MCF 10A (cell line): ENCODE data around the gene DNMBP. TPM values are rescaled to one million over a fixed set of nuclear protein-coding genes. Genes with fewer than 3 reads are reported as not detected.

Source experiments
- BruUV-seq: library from RNA; stranded (reverse); fragments of 400-500 nt; replicated peaks from 2 replicates; lab custom pipeline; 2021; lab: Mats Ljungman, UMichigan
- CTCF ChIA-PET: fragments of 300-600 bp; sonication (Branson Sonifier 250); formaldehyde crosslinking; extraction: SDS; loops from one replicate; lab custom pipeline; 2021; ENCODE audit warnings: antibody characterized with exemption, inconsistent platforms; lab: Yijun Ruan, JAX
- POLR2A ChIA-PET: fragments of 300-600, 350-650 bp; sonication (Branson Sonifier 250); formaldehyde crosslinking; extraction: SDS; loops from one replicate; lab custom pipeline; 2020; ENCODE audit warnings: antibody characterized with exemption, inconsistent platforms; lab: Yijun Ruan, JAX
- DNase-seq: peaks from one replicate; pipeline ENCODE4 v3.0.0-alpha.2; 2018; ENCODE audit not compliant: unreplicated experiment
- H3K27ac Mint-ChIP-seq: one replicate; pipeline ENCODE4 v1.8.0; 2022; ENCODE audit warnings: mild to moderate bottlenecking, low read depth, mixed read lengths; ENCODE audit not compliant: unreplicated experiment
- H3K27me3 Mint-ChIP-seq: one replicate; pipeline ENCODE4 v1.8.0; 2022; ENCODE audit warnings: mixed read lengths; ENCODE audit not compliant: insufficient read depth, unreplicated experiment
- H3K36me3 Mint-ChIP-seq: one replicate; pipeline ENCODE4 v1.8.0; 2022; ENCODE audit warnings: mild to moderate bottlenecking, moderate library complexity, mixed read lengths; ENCODE audit not compliant: insufficient read depth, unreplicated experiment
- H3K4me1 Mint-ChIP-seq: one replicate; pipeline ENCODE4 v1.8.0; 2022; ENCODE audit warnings: mixed read lengths; ENCODE audit not compliant: insufficient read depth, unreplicated experiment
- H3K4me3 Mint-ChIP-seq: one replicate; pipeline ENCODE4 v1.8.0; 2022; ENCODE audit warnings: mild to moderate bottlenecking, moderate library complexity, mixed read lengths; ENCODE audit not compliant: unreplicated experiment
- H3K9me3 Mint-ChIP-seq: one replicate; pipeline ENCODE4 v1.8.0; 2022; ENCODE audit warnings: mixed read lengths; ENCODE audit not compliant: unreplicated experiment
- CTCF ChIP-seq: fragments of 200-600 bp; IDR thresholded peaks from one replicate; pipeline ENCODE4 v1.8.0; 2022; ENCODE audit warnings: antibody characterized with exemption, mild to moderate bottlenecking; ENCODE audit not compliant: unreplicated experiment
- intact Hi-C: fragments of 100-400 bp; cut with micrococcal nuclease; formaldehyde crosslinking; loops from 2 replicates; pipeline ENCODE4 v1.14.1; 2022
- total RNA-seq: library from RNA; stranded (reverse); gene quantifications from 2 replicates; pipeline ENCODE4 v1.2.3, GENCODE V29; 2022

DNMBP gene
- total RNA-seq, 1 experiment from 2014 or later = 11.3 TPM

GRCh38 chr10:100036850-100037249 lies 27.1 kb upstream of the DNMBP start:
- Mint-ChIP-seq H3K36me3 (no peaks in the 10 kb centered on the region), H3K27me3 (no peaks in the 10 kb centered on the region), H3K4me1 (peaks cover 13% of the 10 kb centered on the region), H3K9me3 (no peaks in the 10 kb centered on the region), H3K4me3 (no peak overlapping the region), H3K27ac (no peak overlapping the region)
- ChIA-PET CTCF (interaction anchor here (1.6 kb wide), 1 partner anchor 10 kb away, joined by 5 read pairs; no protein-coding TSS in a partner anchor), POLR2A (interaction anchor here (1.1 kb wide), 1 partner anchor 24 kb away, joined by 3 read pairs; no protein-coding TSS in a partner anchor)
- intact Hi-C loops = no loop called here
- DNase-seq = no peak
- BruUV-seq = no TSS peak
- no peak for TF ChIP-seq CTCF

- no peaks in the 10 kb centered on the region for H3K36me3 Mint-ChIP-seq
- H3K4me3 Mint-ChIP-seq = no peak overlapping the region
- DNase-seq = no peak
- no peaks in the 10 kb centered on the region for H3K27me3 Mint-ChIP-seq
- intact Hi-C loops = no loop called here
- TF ChIP-seq CTCF = no peak
- no peaks in the 10 kb centered on the region for H3K9me3 Mint-ChIP-seq
- CTCF ChIA-PET = interaction anchor here (0.6 kb wide), 3 partner anchors 8 to 1693 kb away, joined by 3 to 5 read pairs (median 3); no protein-coding TSS in a partner anchor
- no TSS peak for BruUV-seq
- peaks cover 6% of the 10 kb centered on the region for H3K4me1 Mint-ChIP-seq
- POLR2A ChIA-PET = interaction anchor here (0.7 kb wide), 1 partner anchor 114 kb away, joined by 3 read pairs; no protein-coding TSS in a partner anchor
- no peak overlapping the region for H3K27ac Mint-ChIP-seq
These were observed 24.1 kb upstream of the DNMBP start for GRCh38 chr10:100033766-100034418.

GRCh38 chr10:100027416-100027815 lies 17.7 kb upstream of the DNMBP start:
- no TSS peak for BruUV-seq
- no peaks in the 10 kb centered on the region for H3K4me1 Mint-ChIP-seq
- intact Hi-C loops = no loop called here
- no peaks in the 10 kb centered on the region for H3K9me3 Mint-ChIP-seq
- H3K27ac Mint-ChIP-seq = no peak overlapping the region
- H3K36me3 Mint-ChIP-seq = no peaks in the 10 kb centered on the region
- no peak for DNase-seq
- POLR2A ChIA-PET = no interaction called here
- CTCF ChIA-PET = interaction anchor here (0.7 kb wide), 1 partner anchor 15 kb away, joined by 3 read pairs; no protein-coding TSS in a partner anchor
- TF ChIP-seq CTCF = no peak
- H3K27me3 Mint-ChIP-seq = no peaks in the 10 kb centered on the region
- H3K4me3 Mint-ChIP-seq = no peak overlapping the region

GRCh38 chr10:100025576-100025975 lies 15.8 kb upstream of the DNMBP start:
- BruUV-seq = no TSS peak
- POLR2A ChIA-PET = no interaction called here
- H3K4me3 Mint-ChIP-seq = no peak overlapping the region
- DNase-seq = no peak
- no peaks in the 10 kb centered on the region for H3K9me3 Mint-ChIP-seq
- no peaks in the 10 kb centered on the region for H3K36me3 Mint-ChIP-seq
- H3K27me3 Mint-ChIP-seq = no peaks in the 10 kb centered on the region
- no peak for TF ChIP-seq CTCF
- CTCF ChIA-PET = interaction anchor here (1.1 to 1.5 kb wide), 2 partner anchors 11 to 20 kb away, joined by 3 to 7 read pairs; no protein-coding TSS in a partner anchor
- no peak overlapping the region for H3K27ac Mint-ChIP-seq
- intact Hi-C loops = no loop called here
- H3K4me1 Mint-ChIP-seq = no peaks in the 10 kb centered on the region
